Inflammatory macrophage treated with lipopolysaccharide for 4 hours (primary cell): ENCODE results near the gene STMN1.
"Not testable (repeated sequence)": the region's sequence is repeated elsewhere in the genome, so short reads cannot be mapped to it uniquely, and the experiment has no call there.

Experiments
- DNase-seq: peaks from one replicate; pipeline ENCODE4 v3.0.0-alpha.2; 2020

Gene STMN1

DNA sequence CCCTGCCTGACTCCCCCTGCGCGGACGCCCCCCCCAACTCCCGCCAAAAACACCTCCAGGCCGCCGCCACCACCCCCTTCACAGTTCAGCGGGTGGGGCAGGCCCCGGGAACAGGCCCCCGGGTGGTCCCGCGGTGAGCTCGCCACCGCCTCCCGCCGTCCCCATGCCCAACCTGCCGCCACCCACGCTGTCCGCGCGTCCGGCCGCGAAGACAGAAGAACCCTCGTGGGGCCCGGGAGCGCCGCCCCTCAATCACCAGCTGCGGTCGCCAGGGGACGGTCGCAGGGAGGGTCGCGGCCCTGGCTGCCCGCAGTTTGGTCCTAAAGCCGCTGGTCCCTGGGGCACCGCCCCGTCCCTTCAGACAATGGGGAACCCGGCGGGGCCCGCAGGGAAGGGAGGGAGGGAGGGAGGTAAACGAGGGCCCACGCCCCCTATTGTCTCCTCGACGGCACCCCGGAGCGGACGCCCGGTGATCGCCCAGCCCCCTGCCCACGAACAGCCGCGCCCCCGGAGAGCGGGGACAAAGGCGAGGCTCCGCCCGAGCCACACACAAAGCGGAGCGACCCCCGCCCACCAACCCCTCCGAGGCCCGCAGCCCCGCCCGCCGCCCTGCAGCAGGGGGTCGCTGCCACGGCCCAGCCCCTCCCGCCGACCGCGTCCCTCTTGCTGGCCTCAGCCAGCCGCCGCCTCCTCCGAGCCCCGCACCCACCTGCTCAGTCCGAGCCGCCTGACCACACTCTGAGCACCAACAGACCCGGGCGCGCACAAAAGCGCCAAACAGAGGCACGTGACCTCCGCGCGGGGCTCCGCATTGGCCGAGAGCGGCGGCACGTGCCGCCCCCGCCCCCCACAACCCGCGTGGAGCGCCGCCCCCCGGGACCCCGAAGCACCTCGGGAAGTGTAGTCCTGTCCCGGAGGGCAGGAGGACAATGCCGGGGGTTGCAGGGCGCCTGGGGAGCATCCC lies at the start of gene STMN1:
Gene STMN1, minus strand, starts transcription at position 740 of the 964 bp plus-strand sequence. CDS start 1,743 bp downstream, outside the sequence.
- peak; percentile 50 for DNase-seq

DNA sequence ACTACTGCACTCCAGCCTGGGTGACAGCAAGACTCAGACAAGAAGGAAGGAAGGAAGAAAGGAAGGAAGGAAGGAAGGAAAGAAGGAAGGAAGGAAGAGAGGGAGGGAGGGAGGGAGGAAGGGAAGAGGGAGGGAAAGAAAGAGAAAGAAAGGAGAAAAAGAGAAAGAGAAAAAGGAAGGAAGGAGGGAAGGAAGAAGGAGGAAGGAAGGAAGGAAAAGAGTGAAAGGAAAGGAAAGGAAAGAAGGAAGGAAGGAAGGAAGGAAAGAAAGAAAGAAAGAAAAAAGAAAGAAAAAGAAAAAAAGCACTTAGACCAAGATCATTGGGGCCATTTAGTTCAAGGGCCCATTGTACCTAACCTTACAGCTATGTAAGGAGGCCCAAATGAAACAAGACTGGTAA lies 49.3 kb upstream of the STMN1 start:
- no peak for DNase-seq

DNA sequence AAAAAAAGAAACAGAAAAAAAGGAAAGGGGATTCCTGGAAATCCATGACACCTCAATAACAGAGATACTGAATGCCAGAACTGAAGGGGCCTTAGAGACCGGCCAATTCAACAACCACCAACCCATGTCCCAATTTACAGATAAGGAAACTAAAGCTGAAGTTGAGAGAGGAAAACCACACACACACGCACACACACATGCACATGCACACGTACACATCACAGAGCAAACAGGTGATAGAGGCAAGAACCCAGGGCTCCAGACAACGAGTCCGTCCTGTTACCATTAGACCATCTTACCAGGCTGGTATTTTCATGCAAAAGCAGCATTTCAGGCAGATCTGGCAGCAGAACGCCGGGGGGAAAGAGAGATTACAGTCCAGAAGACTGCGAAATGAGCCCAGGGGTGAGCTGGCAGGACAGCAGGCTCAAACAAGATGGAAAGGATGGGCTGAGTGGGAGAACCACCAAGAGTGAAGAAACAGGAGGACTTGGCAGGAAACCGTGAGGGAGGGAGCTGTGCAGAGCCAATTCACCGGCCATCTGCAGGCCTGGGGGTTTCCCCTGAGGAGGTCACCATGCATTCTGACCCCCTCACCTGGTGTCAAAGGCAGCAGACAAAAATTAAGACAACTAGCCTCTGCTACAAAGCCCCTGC lies 48.2 kb upstream of the STMN1 start:
- no peak for DNase-seq

DNA sequence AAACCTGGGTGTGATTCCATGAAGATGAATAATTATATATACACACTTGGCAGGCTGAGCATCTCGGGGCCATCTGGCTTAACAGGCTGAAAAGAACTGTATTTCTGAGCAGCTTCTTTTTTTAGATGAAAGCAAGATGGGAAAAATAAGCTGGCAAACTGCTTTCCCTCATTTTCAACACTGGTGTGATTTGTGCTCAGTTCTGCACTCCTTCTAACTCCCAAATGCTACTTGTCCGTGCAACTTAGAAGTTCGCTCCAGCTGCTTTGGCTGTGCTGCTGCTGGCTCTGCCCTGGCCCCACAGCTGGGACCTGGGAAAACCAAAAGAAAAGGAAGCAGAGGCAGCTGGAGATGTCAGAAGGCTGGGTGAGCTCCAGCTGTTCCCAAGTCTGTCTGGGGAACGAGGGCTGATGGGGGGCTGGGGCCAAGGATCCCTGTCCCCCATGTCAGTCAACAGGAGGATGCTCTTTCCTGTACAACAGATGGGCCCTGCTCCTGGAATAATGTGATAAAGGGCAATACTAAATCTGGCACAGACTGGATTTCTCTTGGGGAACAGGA lies 46.7 kb upstream of the STMN1 start:
- no peak for DNase-seq

DNA sequence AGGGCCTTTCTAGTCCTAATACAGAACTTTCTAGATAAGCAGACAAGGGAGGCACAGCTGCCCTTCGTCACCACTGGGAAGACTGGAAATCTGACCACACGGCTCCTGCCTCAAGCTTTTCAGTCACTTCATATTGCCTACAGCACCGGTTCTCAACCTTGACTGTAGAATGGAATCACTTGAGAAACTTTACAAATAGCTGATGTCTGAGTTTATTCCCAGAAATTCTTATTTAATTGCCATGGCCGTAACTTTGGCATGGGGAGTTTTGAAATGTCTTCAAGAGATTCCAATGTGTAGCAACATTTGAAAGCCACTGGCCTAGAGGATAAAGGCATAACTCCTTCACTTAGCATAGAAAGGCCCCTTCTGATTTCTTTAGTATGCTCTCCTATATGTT lies 42.4 kb upstream of the STMN1 start:
- no peak for DNase-seq

DNA sequence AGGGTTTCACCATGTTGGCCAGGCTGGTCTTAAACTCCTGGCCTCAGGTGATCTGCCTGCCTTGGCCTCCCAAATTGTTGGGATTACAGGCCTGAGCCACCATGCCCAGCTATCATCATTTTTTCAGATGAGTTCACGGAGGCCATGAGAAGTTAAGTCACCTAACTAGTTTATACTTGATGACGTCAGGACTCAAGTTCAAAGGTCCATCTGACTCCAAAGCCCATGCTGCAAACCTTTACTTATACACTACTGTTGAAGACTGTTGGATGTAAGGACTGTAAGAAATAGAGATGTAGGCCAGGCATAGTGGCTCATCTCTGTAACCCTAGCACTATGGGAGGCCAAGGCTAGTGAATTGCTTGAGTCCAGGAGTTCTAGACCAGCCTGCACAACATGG lies 40.8 kb upstream of the STMN1 start:
- no peak for DNase-seq

DNA sequence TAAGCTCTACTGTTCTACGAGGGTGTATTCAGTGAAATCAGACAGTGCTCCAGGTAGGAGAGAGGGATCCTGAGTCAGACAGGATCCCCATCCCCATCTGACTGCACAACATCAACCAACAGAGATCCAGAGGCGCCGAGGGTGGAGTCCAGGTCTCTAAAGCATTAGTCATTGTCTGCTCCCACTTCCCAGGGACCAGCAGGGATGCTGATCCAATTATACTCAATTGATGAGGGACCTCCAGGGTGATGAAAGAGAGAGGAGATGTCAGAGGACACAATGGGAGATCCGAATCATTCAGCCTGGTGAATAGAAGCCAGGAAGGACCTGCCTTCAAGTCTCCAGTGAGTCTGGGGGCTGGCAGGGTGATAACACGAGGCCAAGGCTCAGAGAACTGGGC lies 39.5 kb upstream of the STMN1 start:
- no peak for DNase-seq

DNA sequence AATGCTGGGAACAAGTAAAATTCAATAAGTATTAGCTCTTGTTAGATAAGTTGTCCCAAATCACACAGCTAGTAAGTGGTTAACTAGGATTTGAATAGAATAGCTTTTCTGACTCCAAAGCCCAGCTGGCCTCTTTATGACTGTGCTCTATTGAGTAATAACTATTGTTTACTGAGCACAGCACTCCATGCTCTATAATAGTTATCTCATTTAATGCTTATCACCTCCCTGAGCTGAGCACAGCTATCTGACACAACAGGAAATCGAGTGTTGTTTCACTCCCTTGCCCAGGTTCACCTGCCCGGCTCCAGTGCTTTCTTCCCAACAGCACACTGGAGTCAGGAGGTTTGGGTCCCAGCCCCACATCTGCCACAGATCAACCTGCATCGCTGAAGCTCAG lies 38.8 kb upstream of the STMN1 start:
- DNase-seq: no peak

DNA sequence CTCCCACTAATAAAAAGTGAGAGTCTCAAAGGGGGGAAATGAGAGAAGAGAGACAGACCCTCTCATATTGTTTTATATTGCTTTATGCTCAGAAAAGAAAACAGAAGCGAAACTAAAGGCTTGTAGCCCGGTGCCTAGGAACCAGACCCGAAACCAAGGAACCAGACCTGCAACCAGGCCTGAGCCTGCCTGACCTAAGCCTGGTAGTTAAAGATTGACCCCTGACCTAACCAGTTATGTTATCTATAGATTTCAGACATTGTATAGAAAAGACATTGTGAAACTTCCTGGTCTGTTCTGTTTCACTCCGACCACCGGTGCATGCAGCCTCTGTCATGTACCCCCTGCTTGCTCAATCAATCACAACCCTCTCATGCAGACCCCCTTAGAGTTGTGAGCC lies 37.3 kb upstream of the STMN1 start:
- not testable (repeated sequence) for DNase-seq

DNA sequence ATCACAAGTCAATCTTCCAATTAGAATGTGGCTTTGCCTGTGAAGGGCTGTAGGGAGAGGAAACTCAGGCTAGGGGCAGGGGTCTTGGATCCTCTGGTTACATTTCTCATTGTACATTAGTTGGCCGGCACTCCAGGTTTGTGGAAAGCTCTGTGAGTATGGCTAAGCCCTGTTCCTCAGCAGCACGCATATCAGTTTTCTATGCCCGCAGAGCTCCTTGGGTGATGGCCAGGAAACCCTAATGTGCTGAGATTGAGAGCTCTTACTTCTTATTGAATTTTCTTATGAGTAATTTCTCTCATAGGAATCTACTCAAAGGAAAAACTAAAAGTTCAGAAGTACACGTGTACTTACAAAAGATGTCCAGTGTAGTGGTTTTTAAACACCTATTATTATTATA lies 30.7 kb upstream of the STMN1 start:
- no peak for DNase-seq

DNA sequence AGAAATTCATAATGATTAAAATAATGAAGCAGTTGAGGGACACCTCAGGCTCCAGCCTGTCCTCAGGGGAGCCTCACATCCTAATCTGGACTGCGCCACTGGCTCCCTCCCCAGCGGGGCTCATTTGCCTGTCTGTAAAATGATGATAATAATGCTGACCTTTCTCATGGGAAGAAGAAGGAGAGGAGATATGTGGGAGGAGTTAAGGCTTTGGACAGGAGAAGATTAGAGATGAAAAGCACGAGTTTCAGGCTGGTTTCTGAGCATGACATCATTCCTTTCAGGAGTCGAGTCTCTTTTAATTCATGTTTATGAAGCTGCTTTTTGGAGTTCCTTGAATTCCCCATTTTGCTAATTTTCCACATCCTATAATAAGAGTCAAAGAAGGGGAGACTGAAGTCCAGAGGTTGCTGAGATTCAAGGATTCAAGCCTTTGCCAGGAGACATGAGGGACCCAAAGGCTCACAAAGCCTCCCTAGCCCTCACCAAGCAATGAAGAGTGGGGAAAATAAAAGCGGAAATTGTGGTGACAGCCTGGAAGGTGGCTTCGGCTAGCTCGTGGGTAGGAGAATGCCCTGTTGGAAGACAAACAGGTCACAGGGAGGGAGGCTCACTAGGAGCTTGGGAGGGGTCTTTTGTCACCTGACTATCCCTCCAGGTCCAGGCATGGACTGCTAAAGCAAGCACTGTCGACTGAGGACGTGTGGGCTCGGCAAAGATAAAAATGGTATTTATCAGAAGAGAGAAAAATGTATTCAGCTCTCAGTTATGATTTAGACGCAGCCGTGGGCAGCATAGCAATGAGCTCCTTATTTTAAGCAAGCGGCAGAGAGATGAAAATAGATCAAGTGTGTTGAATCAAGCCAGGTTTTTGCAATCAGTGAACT lies 27.5 kb upstream of the STMN1 start:
- no peak for DNase-seq

DNA sequence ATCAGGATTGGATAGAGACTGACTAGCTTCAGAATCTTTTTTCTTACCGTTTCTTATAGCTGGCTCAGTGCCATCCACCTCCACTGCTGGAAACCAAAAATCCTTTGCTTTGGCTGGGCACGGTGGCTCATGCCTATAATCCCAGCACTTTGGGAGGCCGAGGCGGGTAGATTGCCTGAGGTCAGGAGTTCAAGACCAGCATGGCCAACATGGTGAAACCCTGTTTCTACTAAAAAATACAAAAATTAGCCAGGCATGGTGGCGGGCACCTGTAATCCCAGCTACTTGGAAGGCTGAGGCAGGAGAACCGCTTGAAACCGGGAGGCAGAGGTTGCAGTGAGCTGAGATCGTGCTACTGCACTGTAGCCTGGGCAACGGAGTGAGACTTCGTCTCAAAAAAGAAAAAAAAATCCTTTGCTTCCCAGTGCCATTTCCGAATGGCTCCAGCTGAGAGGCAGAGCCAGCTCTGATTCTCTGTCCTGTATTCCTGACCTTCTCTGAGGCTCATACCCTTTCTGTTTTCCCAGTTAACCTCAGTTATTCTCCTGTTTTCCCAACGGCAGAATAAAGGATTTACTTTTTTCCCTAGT lies 26.7 kb upstream of the STMN1 start:
- not testable (repeated sequence) for DNase-seq

DNA sequence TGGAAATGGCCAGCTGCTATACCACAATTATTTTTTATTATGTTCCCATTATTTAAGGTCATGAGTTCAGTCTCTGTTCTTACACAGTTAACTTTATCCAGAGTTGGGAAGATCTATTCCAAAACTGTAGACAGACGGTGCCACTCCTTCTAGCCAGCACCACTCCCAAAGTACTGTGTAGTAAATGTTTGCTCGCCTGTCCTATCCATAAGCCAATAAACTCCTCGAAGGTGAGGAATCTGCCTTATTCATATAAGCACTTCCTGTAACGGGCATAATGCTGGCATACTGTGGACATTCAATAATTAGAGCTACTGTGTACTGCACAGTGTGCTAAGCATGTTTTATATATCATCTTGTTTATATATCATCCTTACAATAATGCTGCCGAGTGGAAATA lies 26.1 kb upstream of the STMN1 start:
- no peak for DNase-seq

DNA sequence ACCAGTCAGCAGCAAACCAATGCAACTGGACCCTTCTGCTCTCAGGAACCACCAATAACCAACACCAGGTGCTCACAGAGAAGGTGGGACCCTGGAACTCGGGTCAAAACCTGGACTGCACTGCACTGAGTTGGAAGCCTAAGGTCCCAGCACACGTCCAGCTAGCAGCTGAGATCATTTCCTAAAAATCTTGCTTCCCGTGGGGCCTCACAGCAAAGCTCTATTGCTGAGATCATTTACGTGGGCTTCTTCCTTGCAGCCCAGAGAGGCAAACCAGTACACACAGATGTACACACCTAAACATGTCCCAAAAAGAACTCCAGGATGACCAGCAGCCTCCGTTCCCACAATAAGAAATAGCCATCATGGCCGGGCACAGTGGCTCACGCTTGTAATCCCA lies 22.8 kb upstream of the STMN1 start:
- DNase-seq: no peak

DNA sequence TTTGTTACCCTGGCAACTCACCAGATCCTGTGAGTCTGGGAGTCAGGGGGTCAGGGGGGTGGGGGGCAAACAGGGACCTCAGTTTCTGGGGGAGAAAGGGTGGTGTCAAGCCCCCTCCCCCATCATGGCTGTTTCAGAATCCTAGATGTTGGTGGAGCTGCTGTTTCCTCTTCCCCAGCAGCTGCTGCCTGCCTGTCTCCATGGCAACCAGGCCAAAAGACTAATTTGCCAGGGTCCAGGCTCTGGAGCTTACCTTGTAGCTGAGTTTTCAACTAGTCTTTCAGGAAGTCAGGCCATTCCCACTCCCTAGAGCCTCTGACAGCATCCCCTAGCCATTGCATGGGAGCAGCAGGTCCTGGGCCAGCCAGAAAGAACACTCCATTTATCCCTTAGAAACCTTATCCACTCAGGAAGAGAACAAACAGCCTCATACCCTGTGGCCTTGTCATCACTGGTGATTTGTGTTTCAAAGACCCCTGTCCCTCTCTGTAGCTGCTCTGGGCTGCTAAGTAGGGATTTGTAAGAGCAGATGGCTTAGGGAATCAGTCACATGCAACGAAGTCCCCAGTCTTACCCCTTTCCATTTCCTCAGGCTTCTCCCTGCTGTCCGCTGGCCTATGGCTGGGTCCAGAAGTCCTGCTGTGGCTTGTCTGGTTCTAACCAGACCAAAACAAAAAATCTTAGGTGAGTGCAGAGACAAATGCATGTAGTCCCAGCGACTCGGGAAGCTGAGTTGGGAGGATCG lies 21.5 kb upstream of the STMN1 start:
- no peak for DNase-seq

DNA sequence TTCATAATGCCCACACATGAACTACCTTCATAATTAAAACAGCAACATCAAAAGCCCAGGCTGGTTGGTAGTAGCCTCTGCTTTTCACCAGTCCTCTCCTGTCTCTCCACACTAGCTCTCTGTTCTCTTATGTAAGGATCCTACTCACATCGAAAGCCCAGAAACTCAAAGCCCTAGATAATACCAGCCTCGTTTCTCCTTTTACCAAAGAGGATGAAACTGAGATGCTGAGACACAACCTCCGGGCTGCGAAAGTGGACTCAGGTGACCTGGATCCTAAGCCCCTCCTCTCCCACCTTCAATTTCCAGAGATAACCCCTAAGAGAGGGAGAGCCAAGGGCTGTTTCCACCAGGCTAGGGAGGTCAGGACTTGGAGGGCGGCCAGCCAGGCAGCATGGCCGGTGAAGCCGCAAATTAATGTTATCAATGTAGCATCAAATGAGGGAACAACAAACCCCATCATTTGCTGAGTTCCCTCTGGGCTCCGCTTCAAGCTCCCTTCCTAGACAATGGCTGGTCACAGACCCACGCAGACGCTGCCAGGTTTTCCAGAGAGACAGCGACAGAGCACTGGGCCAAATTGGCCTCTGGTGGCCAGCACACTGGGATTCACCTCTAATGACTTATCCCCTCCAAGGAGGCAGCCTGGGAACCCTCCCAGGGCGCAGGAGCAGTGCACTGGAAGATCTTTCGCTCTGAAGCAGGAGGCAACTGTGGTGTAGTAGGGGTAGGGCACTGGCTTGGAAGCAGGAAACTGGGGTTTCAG lies 20.7 kb upstream of the STMN1 start:
- DNase-seq: no peak

DNA sequence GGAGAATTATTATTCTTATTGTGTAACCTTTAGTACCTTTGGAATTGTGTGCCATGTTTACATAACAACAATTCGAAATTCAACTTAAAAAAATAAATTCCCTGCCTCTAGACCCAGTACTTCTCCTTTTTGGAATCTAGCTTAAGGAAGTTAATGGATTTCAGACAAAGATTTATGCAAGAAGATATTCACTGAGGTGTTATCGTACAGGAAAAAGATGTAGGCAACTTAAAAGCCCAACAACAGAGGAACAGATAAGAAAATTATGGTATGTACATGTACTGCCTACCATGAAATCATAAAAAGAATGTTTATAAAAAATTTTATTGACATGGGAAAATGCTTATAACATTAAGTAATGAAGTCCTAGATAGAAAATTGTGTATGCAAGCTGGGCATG lies 18.2 kb upstream of the STMN1 start:
- DNase-seq: peak; percentile 40

DNA sequence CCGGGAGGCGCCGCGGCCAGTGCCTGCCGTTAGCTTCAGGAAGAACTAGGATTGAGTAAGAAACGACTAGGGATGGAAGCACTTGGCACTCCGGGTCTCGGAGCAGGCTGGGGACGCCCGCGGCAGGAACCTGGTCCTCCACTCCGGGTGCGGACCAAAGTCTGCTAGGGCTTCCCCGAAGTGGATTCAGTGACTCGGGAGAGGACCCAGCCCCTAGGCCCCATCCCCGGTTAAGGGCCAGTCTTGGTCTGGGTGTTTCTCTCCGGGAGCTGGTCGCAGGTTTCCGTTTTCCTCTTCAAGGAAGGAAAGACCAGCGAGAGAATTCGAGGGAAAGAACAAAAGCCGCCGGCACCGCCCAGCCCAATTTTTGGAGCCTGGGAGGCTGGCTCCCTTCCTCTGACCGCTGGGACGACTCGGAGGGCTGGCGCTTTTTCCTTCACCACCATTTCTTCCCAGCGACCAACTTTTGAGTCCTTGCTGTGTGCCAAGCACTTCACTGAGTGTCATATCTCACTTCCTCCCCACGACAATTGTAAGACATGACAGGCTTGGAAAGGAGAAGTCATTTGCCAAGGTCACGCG lies 16.8 kb upstream of the STMN1 start:
- peak; percentile 67 for DNase-seq

DNA sequence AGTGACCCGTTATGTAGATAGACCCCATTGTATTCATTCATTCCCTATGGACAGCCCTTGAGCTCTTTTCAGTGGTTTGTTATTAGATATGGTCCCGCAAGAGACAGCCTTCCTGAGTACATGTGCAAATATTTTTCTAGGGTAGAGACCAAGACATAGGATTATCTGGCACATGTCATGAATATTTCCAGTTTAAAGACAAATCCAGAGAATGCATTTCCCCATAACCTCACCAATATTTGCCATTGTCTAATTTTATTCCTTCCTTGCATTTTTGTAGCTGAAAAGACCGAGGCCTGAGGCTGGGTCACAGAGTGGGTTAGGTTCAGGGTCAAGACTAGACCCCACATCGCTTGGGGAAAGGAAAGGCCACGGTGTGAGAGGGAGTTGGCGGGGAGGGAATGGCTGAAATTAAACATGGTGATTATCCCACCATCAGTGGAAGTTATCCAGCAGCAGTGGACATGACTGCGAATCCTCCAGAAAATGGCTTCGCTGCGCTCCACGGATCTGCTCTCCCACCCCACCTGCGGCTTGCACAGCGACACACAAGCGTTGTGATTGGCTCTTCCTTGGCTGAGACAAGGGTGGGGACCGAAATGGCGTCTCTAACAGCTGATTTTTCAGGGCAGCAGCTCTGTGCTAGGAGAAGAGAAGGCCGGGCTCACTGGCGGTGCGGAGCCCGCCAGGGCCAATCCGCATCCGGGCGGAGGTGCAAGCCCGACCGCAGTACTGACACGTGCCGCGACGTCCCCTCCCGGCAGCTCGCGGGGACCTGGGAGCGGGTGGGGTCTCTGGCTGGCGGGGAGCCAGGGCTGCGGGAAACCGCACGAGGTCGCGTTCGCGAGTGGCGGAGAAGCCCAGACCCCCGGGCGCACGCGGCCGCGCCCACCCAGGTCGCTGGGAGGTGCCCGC lies 16.1 kb upstream of the STMN1 start:
- DNase-seq: no peak
